Panc1 (cell line): Measurements from ENCODE around the gene HSPA5.
"Not testable (repeated sequence)": the region's sequence is repeated elsewhere in the genome, so short reads cannot be mapped to it uniquely, and the experiment has no call there.

Experiments used
- POLR2AphosphoS5 ChIP-seq: IDR thresholded peaks from 2 replicates; pipeline ENCODE4 v1.6.1; 2012; ENCODE audit warnings: mild to moderate bottlenecking, low read depth, low read length, moderate library complexity
- SIN3A ChIP-seq: IDR thresholded peaks from 2 replicates; pipeline ENCODE4 v1.6.1; 2012; ENCODE audit warnings: low read depth, mild to moderate bottlenecking, low read length, moderate library complexity, borderline replicate concordance; ENCODE audit not compliant: insufficient read depth
- TCF7L2 ChIP-seq: IDR thresholded peaks from 2 replicates; pipeline ENCODE4 v1.6.1; 2011; ENCODE audit warnings: mild to moderate bottlenecking, low read depth, low read length, inconsistent platforms
- TF ChIP-seq, protein P1 (sequence below): fragments of 450-650 bp; IDR thresholded peaks from 2 replicates; pipeline ENCODE4 v1.5.1; 2017; ENCODE audit warnings: mild to moderate bottlenecking
- TF ChIP-seq, protein P2 (sequence below), 2 experiments: IDR thresholded peaks; 2 replicates each; pipeline ENCODE4 v1.6.1; 2011 to 2012; ENCODE audit warnings: low read depth in 2 of 2, control low read depth in 1 of 2, low read length in 1 of 2, mild to moderate bottlenecking in 1 of 2, moderate library complexity in 1 of 2; ENCODE audit not compliant: insufficient read depth in 1 of 2

DNA sequence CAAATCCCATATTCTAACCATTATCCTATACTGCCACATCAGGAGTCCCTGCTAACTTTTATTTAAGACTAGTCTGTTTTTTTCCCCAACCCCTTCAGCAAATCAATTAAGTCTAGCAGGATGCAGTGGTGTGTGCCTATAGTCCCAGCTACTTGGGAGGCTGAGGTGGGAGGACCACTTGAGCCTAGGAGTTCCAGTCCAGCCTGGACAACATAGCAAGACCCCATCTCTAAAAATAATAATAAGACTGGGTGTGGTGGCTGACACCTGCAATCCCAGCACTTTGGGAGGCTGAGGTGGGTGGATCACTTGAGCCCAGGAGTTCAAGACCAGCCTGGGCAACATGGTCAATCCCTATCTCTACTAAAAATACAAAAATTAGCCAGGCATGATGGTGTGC is 16.3 kb downstream of the HSPA5 start:
- TF ChIP-seq, protein P1, sequence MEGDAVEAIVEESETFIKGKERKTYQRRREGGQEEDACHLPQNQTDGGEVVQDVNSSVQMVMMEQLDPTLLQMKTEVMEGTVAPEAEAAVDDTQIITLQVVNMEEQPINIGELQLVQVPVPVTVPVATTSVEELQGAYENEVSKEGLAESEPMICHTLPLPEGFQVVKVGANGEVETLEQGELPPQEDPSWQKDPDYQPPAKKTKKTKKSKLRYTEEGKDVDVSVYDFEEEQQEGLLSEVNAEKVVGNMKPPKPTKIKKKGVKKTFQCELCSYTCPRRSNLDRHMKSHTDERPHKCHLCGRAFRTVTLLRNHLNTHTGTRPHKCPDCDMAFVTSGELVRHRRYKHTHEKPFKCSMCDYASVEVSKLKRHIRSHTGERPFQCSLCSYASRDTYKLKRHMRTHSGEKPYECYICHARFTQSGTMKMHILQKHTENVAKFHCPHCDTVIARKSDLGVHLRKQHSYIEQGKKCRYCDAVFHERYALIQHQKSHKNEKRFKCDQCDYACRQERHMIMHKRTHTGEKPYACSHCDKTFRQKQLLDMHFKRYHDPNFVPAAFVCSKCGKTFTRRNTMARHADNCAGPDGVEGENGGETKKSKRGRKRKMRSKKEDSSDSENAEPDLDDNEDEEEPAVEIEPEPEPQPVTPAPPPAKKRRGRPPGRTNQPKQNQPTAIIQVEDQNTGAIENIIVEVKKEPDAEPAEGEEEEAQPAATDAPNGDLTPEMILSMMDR, result not testable (repeated sequence)
- TF ChIP-seq TCF7L2, POLR2AphosphoS5, SIN3A: not testable (repeated sequence)
- TF ChIP-seq, protein P2, sequence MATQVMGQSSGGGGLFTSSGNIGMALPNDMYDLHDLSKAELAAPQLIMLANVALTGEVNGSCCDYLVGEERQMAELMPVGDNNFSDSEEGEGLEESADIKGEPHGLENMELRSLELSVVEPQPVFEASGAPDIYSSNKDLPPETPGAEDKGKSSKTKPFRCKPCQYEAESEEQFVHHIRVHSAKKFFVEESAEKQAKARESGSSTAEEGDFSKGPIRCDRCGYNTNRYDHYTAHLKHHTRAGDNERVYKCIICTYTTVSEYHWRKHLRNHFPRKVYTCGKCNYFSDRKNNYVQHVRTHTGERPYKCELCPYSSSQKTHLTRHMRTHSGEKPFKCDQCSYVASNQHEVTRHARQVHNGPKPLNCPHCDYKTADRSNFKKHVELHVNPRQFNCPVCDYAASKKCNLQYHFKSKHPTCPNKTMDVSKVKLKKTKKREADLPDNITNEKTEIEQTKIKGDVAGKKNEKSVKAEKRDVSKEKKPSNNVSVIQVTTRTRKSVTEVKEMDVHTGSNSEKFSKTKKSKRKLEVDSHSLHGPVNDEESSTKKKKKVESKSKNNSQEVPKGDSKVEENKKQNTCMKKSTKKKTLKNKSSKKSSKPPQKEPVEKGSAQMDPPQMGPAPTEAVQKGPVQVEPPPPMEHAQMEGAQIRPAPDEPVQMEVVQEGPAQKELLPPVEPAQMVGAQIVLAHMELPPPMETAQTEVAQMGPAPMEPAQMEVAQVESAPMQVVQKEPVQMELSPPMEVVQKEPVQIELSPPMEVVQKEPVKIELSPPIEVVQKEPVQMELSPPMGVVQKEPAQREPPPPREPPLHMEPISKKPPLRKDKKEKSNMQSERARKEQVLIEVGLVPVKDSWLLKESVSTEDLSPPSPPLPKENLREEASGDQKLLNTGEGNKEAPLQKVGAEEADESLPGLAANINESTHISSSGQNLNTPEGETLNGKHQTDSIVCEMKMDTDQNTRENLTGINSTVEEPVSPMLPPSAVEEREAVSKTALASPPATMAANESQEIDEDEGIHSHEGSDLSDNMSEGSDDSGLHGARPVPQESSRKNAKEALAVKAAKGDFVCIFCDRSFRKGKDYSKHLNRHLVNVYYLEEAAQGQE (IDR thresholded peaks at IDR 0.05; ENCODE audit: insufficient read depth in 1 of 2, low read depth in 2 of 2, low read length in 1 of 2), result not testable (repeated sequence)
